GM13976 (cell line): ENCODE measurements around the gene NINL.

Source experiments
- DNase-seq: peaks from one replicate; pipeline ENCODE4 v3.0.0; 2012; ENCODE audit warnings: low spot score
- in situ Hi-C: fragments of 300-500 bp; cut with MboI; formaldehyde crosslinking; loops from one replicate; pipeline ENCODE4 v1.12.0; 2022; ENCODE audit warnings: low sequenced_read_pairs, mixed read lengths, inconsistent platforms; ENCODE audit not compliant: unreplicated experiment
- TF ChIP-seq, protein P1 (sequence below): IDR thresholded peaks from 2 replicates; pipeline ENCODE4 v1.5.1; 2012; ENCODE audit warnings: borderline replicate concordance, mild to moderate bottlenecking; ENCODE audit not compliant: insufficient read depth; ENCODE audit errors: extremely low read depth, missing control alignments, control extremely low read depth

The NINL gene

DNA sequence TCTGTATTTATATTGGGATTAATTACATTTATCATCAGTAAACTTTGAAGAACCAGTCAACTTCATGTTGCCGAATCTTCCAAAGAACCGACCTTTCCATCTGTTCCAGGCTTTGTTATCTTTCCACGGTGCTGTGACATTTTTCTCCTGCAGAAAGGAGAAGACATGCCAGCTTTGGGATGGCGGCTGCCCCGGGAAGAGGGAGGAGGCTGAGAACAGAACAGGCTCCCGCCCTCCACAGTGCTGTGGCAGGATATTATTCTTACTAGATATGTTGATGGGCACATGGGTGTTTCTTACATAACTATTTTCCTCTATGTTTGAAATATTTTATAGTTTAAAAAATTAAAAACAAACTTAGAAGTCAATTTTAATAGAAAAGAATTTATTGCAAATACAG, 133.0 kb downstream of the NINL start:
- in situ Hi-C loops, result no loop called here
- TF ChIP-seq, protein P1, sequence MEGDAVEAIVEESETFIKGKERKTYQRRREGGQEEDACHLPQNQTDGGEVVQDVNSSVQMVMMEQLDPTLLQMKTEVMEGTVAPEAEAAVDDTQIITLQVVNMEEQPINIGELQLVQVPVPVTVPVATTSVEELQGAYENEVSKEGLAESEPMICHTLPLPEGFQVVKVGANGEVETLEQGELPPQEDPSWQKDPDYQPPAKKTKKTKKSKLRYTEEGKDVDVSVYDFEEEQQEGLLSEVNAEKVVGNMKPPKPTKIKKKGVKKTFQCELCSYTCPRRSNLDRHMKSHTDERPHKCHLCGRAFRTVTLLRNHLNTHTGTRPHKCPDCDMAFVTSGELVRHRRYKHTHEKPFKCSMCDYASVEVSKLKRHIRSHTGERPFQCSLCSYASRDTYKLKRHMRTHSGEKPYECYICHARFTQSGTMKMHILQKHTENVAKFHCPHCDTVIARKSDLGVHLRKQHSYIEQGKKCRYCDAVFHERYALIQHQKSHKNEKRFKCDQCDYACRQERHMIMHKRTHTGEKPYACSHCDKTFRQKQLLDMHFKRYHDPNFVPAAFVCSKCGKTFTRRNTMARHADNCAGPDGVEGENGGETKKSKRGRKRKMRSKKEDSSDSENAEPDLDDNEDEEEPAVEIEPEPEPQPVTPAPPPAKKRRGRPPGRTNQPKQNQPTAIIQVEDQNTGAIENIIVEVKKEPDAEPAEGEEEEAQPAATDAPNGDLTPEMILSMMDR, result no peak
- no peak for DNase-seq

DNA sequence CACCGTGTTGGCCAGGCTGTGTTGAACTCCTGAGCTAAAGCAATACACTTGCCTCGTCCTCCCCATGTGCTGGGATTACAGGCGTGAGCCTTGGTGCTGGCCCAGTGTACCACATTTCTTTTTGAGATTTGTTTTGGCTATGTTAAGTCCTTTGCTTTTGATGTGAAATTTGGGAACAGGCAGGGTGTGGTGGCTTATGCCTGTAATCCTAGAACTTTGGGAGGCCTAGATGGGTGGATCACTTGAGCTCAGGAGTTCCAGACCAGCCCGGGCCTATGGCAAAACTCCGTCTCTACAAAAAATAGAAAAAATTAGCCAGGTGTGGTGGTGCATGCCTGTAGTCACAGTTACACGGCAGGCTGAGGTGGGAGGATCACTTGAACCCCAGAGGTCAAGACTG, 137.7 kb downstream of the NINL start:
- TF ChIP-seq, protein P1, result no peak
- in situ Hi-C loops, result no loop called here
- no peak for DNase-seq

DNA sequence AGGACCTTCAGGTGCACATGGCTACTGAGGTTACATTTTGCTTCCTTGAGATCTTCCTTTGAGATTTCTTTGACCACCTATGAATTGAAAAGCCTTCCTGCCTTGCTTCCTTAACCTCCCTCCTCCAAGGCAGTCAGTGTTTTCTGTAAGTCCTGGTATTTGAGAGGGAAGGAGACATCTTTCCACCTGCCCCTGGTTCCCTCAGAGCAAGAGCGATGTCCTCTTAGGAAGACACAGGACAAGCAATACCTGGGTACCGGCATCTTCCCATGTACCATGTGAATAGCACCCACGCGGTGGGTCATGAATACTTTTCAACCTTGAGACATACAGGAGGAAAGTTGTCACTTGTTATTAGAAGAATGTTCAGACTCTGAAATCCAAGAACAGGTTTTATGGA, 140.8 kb downstream of the NINL start:
- DNase-seq, result no peak
- TF ChIP-seq, protein P1, result no peak
- in situ Hi-C loops, result no loop called here

DNA sequence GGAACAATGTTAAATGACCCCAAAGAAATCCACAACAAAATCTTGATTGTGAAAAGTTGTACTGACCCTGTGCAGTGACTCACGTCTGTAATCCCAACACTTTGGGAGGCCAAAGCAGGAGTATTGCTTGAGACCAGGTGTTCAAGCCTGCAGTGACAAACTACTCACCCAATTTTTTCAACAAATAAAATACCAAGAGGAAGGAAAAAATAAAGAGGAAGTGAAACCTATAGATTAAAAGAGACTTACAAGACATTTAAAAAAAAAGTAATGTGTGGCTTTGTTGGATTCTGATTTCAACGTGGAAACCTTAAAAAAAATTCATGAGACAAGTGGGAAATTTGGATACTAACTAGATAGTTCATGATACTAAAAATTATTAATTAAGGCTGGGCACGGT, 146.0 kb downstream of the NINL start:
- no peak for DNase-seq
- in situ Hi-C loops, result no loop called here
- TF ChIP-seq, protein P1, result no peak

DNA sequence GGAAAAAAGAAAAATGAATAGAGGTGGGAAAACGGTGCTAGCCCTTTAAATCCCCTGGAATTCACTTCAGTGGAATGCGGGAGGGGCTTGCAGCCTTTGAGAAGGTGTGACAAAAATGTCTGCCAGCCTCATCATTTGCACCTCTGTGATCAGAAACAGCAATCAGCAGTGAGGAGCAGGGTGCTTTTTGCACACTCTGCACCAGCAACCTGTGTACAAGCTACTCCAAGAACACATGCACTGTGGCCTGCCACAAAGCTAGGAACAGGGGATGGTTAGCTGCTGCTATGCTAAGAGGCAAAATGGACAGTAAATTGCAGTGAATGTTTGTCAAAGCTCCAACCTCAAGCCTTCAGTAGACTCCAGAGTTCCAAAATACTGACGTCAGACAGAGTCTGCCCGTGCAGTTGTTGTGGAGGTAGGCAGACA, 148.2 kb downstream of the NINL start:
- in situ Hi-C loops, result no loop called here
- DNase-seq, result no peak
- TF ChIP-seq, protein P1, result no peak

DNA sequence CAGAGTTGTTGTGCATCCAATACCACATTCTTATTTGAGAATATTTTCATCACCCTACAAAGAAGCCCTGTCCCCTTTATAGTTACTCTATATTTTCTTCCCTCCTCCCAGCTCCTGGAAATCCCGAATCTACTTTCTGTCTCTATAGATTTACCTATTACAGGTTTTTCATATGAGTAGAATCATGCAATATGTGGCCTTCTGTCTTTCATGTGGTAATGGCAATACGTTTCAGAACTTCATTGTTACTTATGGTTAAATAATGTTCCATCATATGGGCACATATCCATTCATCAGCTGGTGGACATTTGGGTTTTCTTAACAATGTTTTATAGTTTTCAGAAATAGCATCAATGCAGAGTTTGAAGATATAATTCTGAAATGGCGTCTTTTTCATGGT, 160.8 kb downstream of the NINL start:
- in situ Hi-C loops, result loop anchor here (25.0 kb wide), 1 partner anchor 362 kb away; the partner anchor contains the start of gene ACSS1
- TF ChIP-seq, protein P1, result no peak
- DNase-seq, result no peak

DNA sequence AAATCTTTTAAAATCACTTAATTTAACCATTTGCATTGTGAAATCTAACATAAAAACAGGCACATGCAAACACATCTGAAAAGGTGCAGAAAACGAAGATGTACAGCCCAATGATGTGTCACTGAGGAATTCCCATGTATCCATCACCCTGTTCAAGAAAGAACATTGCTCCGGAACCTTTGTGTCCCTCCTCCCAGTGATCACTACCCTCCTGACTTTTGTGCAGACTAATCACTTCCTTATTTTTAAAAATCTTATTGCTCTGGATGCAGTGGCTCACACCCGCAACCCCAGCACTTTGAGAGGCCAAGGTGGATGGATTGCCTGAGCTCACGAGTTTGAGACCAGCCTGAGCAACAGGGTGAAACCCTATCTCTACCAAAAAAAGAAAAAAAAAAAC, 163.3 kb downstream of the NINL start:
- TF ChIP-seq, protein P1, result no peak
- in situ Hi-C loops, result loop anchor here (25.0 kb wide), 1 partner anchor 360 kb away; the partner anchor contains the start of gene ACSS1
- DNase-seq, result no peak
